ENCODE data around the gene KCTD18. TPM values are rescaled to one million over a fixed set of nuclear protein-coding genes. Genes with fewer than 3 reads are reported as not detected.
A peak's percentile ranks its signal among the peaks of the same experiment; 100 is the strongest.

Gene KCTD18
- total and polyA plus RNA-seq, 12 donors, result 5.9 to 83.2 (median 19.9) TPM

DNA sequence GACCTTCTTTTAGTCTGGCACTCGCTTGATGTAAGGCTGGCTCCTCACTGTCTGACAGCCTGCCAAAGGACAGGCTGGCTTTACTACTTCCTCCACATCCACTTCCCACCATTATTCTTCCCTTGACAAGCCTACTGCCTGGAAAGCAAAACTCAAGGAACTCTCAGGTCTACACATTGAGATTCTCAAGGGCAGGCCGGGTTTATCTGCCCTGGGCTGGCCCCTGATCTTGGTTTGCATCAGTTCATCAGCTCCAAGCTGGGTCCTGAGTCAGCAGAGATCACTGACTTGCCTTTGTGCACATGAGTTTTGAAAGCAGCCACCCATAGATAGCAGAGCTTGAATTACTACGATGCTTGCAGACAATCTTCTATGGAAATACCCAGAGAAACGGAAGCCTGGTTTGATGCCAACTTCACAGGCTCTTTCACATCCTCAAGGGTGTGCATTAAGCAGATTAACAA lies 53.9 kb downstream of the KCTD18 start:
- Histone ChIP-seq H3K27ac (peak overlapping the region in 1 of 5 donors; percentile 37), H3K36me3 (replicated peaks in 1 of 2) (no peaks in the 10 kb centered on the region), H3K4me3 (no peak overlapping the region), H3K4me1 (replicated peaks in 1 of 2) (peaks cover 13 to 17% of the 10 kb centered on the region in 2 donors), H3K27me3 (no peaks in the 10 kb centered on the region), H3K9me3 (replicated peaks in 1 of 3) (no peaks in the 10 kb centered on the region)
- TF ChIP-seq POLR2A (IDR thresholded peaks at IDR 0.05), result no peak
- TF ChIP-seq, protein P1, sequence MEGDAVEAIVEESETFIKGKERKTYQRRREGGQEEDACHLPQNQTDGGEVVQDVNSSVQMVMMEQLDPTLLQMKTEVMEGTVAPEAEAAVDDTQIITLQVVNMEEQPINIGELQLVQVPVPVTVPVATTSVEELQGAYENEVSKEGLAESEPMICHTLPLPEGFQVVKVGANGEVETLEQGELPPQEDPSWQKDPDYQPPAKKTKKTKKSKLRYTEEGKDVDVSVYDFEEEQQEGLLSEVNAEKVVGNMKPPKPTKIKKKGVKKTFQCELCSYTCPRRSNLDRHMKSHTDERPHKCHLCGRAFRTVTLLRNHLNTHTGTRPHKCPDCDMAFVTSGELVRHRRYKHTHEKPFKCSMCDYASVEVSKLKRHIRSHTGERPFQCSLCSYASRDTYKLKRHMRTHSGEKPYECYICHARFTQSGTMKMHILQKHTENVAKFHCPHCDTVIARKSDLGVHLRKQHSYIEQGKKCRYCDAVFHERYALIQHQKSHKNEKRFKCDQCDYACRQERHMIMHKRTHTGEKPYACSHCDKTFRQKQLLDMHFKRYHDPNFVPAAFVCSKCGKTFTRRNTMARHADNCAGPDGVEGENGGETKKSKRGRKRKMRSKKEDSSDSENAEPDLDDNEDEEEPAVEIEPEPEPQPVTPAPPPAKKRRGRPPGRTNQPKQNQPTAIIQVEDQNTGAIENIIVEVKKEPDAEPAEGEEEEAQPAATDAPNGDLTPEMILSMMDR (IDR thresholded peaks at IDR 0.05), result no peak
- intact Hi-C loops (cut with DNase I), result loop anchor here in 1 of 2 donors (10.0 kb wide), 1 partner anchor 141 kb away; no protein-coding TSS in a partner anchor
- peak in 6 of 7 donors; percentile 23 to 72 (median 50) for DNase-seq
- WGBS, 4 donors, result 29 to 34% (median 32%) methylated on average over 4 of the region's 4 CpGs

- Histone ChIP-seq H3K36me3 (replicated peaks in 1 of 2) (no peaks in the 10 kb centered on the region), H3K9me3 (replicated peaks in 1 of 3) (no peaks in the 10 kb centered on the region), H3K4me3 (no peak overlapping the region), H3K27me3 (no peaks in the 10 kb centered on the region), H3K27ac (peak overlapping the region in 1 of 5 donors; percentile 37), H3K4me1 (replicated peaks in 1 of 2) (peaks cover 13 to 17% of the 10 kb centered on the region in 2 donors)
- DNase-seq, result peak in 5 of 7 donors; percentile 34 to 62 (median 44)
- 49 to 58% (median 53%) methylated on average over 4 of the region's 4 CpGs for WGBS, 4 donors
- intact Hi-C loops (cut with DNase I), result loop anchor here in 1 of 2 donors (10.0 kb wide), 1 partner anchor 140 kb away; no protein-coding TSS in a partner anchor
- no peak for TF ChIP-seq POLR2A (IDR thresholded peaks at IDR 0.05)
- TF ChIP-seq, protein P1 (IDR thresholded peaks at IDR 0.05), result no peak
These were observed 54.7 kb downstream of the KCTD18 start for GRCh38 chr2:200454927-200455801.

DNA sequence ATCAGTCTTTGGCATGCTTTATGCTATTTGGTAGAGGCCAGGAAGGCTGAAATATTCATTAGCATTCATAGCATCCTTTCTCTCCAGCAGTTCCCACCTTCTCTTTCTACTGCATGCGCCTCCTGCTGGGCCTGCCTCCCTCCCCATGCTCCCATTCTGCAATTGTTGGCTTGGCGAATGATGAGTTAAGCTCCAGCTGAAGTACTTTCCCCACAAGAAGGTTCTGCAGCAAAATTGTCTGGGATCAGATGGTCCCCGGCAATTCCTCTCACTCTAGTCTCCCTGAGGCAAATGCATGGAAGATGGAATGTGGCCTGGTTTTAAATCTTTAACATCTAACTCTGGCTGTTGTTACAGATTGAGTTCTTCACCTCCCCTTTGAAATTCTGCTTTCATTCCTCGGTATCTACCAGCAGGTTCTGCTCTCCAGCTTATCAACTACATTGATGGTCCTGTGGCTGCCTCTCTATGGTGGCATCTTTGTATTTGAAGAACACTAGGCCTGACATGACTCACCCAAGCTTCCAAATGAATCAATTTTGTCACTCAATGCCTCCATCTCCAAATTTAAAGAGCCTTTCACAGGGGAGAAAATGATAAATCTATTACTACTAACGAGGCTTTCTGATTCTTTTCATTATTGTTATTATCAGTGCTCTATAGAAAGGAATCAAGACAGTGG lies 55.9 kb downstream of the KCTD18 start:
- Histone ChIP-seq H3K4me3 (no peak overlapping the region), H3K9me3 (replicated peaks in 1 of 3) (no peaks in the 10 kb centered on the region), H3K27ac (no peak overlapping the region), H3K36me3 (replicated peaks in 1 of 2) (no peaks in the 10 kb centered on the region), H3K27me3 (no peaks in the 10 kb centered on the region), H3K4me1 (replicated peaks in 1 of 2) (peaks cover 13 to 17% of the 10 kb centered on the region in 2 donors)
- intact Hi-C loops (cut with DNase I), result loop anchor here in 1 of 2 donors (10.0 kb wide), 1 partner anchor 139 kb away; no protein-coding TSS in a partner anchor
- no peak for DNase-seq
- TF ChIP-seq, protein P1 (IDR thresholded peaks at IDR 0.05), result no peak
- TF ChIP-seq POLR2A (IDR thresholded peaks at IDR 0.05), result no peak
- WGBS, 4 donors, result 74 to 94% (median 81%) methylated on average over 5 of the region's 5 CpGs

Measured in adrenal gland (tissue), 12 donors.